Left renal pelvis (tissue), 4 donors: Measurements from ENCODE around the gene FLII. TPM values are rescaled to one million over a fixed set of nuclear protein-coding genes. Genes with fewer than 3 reads are reported as not detected.
"Not testable (repeated sequence)": the region's sequence is repeated elsewhere in the genome, so short reads cannot be mapped to it uniquely, and the experiment has no call there.

Source experiments
- DNase-seq, 4 donors: peaks; one replicate each; pipeline ENCODE4 v3.0.0-alpha.2; 2013; ENCODE audit warnings: low read depth in 4 of 4, low spot score in 3 of 4
- polyA plus RNA-seq, 4 donors: library from polyadenylated mRNA; unstranded; fragments of 120-200 nt; gene quantifications; one replicate each; pipeline ENCODE4 v1.2.1, GENCODE V29; 2013; ENCODE audit not compliant: insufficient read length in 4 of 4

Gene FLII
- polyA plus RNA-seq, result 100 to 1,000 TPM; 125 to 154 (median 138) TPM

DNA sequence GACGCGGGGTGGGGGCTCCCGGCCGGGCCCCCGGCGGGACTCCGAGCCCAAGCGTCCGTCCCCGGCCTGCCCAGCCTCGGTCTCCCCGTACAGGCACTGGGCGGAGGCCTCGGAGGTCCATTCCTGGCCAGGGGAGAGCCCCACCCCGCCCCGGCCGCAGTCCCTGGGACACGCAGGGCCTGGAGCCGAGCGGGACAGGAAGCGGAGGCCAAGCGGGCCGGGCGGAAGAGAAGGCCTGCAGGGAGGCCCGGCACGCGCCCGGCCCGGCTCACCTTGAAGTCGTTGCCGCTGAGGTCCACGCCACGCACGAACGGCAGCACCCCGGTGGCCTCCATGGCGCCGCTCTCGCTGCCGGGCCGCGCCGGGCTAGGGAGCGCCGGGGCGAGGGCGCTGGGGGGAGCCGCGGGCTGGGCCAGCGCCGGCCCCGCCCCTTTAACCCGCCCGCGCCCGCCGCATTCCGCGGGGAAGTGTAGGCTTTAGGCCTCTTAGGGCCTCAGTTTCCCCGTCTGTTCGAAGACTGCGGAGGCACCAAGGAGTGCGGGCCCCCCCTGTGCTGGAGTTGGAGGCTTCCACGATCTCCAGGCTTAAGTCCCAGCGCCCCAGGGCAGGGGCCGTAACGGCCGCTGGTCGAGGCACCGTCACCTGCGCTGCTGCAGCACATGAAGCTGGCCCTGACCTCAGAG, at the start of gene FLII:
Gene FLII (minus strand): TSS at position 383 of the 683 bp plus-strand sequence. CDS start 48 bp downstream, at position 335.
- no peak for DNase-seq

DNA sequence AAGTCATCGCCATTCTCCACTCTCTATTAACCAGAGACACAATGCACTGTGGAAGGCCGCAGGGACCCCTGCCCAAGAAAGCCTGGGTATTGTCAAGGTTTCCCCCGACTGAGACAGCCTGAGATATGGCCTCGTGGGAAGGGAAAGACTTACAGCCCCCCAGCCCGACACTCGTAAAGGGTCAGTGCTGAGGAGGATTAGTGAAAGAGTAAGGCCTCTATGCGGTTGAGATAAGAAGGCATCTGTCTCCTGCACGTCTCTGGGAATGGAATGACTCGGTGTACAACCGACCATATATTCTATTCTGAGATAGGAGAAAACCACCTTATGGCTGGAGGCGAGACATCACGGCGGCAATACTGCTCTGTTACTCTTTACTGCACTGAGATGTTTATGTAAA, 44.7 kb upstream of the FLII start:
- DNase-seq, result not testable (repeated sequence)

DNA sequence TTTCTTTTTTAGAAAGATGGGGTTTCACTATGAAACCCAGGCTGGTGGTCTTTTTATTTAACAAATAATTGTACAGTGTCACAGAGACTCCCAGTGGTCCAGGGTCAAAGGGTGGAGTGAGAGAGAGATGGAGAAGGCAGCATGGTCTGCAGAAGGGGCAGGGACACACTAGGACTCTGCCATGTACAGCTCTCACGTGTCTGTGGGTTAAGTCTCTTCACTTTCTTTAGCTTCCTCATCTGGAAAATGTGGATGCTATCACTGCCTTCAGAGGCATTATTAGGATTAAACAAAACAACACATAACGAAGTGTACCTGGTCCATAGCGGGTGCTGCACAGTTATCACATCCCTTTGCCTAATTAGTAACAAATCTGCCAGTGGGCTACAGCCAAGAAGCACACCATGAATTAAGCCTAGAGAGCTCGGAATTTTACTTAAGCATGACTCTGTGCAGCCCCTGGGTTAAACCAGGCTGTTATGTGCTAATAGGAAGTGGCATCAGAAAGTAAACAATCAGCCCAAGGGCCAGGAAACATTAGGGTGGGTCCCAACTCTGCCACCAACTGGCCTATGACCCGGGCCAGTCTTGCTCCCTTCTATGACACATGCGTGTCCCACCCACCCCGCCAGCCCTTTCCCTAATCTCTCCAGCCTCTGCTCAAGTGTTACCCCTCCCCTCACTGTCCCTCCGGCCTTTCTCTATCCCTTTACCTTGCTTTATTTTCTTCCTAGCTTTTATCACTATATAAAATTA, 42.4 kb upstream of the FLII start:
- DNase-seq, result no peak

GRCh38 chr17:18298061-18298460, 39.5 kb upstream of the FLII start:
- DNase-seq, result not testable (repeated sequence)

- DNase-seq, result no peak
These were observed 33.4 kb upstream of the FLII start for GRCh38 chr17:18291718-18292540.

- no peak for DNase-seq
These were observed 26.8 kb upstream of the FLII start for GRCh38 chr17:18285296-18285695.

DNA sequence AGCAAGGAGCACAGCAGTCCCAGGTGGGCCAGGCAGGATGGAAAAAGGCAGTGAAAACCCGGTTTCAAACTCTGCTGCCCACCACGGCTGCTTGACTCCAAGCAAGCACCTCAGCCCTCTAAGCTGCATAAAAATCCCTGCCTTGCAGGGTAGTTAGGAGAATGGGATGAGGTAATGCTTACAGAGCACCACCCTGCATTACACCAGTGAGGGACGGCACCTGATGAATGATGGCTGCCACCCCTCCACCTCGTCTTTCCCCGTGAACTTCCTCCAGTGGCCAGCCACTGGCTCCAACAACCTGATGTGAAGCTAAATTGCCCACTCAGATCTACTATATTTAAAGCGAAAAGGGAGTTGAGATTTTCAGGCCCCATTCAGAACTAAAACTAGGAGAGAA, 23.2 kb upstream of the FLII start:
- no peak for DNase-seq

GRCh38 chr17:18280766-18281371, 22.3 kb upstream of the FLII start:
- no peak for DNase-seq

GRCh38 chr17:18280249-18280648, 21.7 kb upstream of the FLII start:
- DNase-seq, result no peak

- DNase-seq, result no peak
These were observed 20.3 kb upstream of the FLII start for GRCh38 chr17:18278867-18279266.

DNA sequence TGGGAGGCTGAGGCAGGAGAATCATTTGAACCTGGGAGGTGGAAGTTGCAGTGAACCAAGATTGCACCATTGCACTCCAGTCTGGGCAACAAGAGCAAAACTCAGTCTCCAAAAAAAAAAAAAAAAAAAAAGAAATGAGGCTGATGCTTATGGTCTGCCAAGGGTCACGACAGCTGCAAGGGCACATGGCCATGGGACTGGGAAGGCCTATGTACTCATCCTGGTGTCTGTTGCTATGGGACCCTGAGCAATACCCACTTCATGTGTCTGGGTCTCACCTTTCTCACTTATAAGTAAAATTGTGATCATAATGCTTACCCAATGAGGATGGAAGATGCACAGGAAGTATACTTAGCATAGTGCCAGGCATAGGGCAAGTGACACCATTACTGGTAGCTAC, 18.5 kb upstream of the FLII start:
- DNase-seq, result no peak

DNA sequence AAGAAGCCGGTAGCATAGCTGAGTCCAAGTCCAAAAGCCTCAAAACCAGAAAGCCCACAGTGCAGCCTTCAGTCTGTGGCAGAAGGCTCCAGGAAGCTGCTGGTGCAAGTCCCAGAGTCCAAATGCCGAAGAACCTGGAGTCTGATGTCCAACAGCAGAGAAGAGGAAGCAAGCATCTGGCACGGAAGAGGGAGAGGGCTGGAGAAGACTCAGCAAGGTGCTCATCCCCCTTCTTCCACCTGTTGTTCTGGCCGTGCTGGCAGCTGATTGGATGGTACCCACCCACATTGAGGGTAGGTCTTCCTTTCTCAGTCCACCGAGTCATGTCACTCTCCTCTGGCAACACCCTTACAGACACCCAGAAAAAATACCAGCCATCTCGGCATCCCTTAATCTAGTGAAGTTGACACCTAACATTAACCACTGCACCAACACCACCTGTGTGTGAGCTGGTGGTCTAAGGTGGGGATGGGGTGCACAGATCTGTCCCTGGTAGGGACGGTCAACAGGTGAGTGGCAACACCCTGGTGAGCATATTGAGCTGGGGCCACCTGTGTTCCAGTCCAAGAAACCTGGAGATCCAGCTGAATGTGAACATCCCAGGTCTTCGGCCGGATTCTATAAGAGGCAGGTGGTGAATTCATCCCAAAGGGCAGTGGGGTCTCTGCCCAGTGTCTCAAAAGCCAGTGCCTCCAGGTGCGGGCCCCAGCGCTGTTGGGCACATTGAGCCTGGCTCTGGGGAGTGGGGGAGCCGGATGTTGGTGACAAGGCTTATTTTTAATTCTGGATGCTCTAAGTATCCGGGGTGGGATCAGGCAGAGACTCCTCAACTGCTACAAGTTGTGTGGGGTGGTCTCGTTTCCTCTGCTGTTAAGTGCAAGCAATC, 11.8 kb upstream of the FLII start:
- no peak for DNase-seq

DNA sequence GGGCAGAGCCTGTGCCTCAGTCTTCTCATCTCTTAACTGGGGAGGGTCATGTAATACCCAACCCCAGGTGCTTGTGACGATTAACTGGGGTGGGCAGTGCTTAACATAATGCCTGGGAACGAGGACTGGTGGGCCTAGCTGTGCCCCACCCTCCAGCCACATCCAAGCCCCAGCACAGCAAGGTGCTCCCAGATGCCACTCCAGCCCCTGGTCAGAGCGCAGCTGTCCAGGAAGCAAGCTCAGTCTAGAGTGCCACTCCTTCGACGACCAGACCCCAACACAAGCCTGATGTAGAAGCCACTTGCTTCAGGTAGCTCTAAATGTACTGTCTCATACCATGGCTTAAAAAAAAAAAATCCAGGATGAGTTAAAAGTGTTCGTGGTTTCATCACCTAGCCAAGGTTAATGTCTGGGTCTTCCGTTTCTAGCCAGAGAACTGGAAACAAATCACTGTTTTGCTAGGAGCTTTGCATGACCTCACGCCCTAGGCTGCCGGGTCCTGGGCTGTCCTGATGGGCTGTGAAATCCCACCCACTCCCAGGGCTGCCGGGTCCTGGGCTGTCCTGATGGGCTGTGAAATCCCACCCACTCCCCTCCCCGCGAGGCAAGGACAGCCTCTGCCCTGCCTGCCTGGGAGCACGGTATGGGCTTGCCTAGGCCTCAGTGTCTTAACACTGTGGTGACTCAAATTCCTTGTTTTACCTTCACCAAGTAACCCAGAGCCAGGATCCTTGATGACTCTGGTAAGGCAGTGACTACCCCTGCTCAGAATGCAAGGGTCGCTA, 9.6 kb upstream of the FLII start:
- DNase-seq, result no peak

- no peak for DNase-seq
These were observed 8.8 kb upstream of the FLII start for GRCh38 chr17:18267366-18267765.

DNA sequence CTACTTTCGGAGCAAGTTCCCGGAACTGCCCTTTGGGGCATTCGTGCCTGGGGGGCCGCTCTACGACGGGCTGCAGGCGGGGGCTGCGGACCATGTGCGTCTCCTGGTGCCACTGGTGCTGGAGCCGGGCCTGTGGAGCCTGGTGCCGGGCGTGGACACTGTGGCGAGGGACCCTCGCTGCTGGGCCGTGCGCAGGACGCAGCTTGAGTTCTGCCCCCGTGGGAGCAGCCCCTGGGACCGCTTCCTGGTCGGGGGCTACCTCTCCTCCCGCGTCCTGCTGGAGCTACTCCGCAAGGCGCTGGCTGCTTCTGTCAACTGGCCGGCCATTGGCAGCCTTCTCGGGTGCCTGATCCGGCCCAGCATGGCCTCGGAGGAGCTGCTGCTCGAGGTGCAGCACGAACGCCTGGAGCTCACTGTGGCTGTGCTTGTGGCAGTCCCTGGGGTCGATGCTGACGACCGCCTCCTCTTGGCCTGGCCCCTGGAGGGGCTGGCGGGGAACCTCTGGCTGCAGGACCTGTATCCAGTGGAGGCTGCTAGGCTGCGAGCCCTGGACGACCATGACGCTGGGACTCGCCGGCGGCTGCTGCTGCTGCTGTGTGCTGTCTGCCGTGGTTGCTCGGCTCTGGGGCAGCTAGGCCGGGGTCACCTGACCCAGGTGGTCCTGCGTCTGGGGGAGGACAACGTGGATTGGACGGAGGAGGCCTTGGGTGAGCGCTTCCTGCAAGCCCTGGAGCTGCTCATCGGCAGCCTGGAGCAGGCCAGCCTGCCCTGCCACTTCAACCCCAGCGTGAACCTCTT, 5.5 kb upstream of the FLII start:
- no peak for DNase-seq

GRCh38 chr17:18262641-18263040, 4.1 kb upstream of the FLII start:
- no peak for DNase-seq

DNA sequence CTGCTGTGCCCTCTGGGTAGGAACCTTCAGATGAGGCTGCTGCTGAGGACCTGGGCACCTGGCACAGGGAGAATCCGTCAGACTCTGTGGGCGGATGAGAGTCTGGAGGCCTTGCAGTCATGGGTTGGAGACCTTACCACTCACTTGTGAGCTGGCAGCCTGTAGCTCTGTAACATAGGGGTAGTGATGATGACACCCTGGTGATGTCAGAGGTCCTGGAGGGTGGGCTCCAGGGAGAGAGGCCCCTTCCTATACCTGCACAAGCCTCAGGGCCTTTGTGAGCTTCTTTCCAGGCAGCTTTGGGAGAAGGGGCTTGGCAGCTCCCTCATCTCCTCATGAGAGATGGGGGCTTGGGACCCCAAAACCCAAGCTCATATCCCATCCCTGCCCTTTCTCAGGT, 3.6 kb upstream of the FLII start:
- DNase-seq, result no peak

DNA sequence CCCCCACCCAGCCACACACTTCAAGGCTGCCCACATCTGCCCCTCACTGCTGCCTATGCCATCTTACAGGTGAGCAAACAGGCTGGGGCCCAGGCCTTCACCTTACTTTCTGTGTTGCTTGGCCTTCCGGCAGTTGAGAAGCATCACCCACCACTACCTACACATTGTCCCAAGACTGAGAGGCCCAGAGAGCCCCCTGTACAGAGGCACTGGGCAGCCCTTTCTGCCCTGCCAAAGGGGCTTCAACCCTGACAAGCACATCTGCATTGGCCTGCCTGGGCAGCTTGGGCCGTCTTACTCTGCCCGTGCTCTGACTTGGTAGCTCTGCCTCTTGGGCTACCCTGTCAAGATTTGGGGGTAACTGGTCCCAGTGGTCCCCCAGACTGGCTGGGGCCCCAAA, 3.1 kb upstream of the FLII start:
- DNase-seq, result no peak
